HG03342 (cell line): ENCODE measurements around the gene TMEM178B.

Experiments used
- ATAC-seq: cut with Tn5 transposase; IDR thresholded peaks from one replicate; pipeline ENCODE4 v1.9.1; 2021; ENCODE audit warnings: mild to moderate bottlenecking, moderate library complexity; ENCODE audit not compliant: unreplicated experiment

Gene TMEM178B

DNA sequence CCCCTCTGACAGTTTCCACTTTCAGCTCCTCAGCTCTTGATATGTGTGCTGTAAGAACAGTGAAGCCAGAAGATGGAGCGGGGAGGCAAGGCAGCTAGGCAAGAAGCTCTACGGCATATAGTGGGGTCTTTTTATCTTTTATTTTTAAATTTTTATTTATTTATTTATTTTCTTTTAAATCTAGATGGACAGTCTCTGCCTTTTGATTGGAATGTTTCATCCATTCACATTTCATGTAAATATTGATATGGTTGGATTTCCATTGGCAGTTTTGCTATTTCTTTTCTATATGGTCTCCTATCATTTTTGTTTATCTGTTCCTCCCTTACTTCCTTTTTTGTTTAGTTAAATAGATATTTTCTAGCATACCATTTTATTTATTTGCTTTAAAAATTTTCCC, 183.7 kb downstream of the TMEM178B start:
- no peak for ATAC-seq

DNA sequence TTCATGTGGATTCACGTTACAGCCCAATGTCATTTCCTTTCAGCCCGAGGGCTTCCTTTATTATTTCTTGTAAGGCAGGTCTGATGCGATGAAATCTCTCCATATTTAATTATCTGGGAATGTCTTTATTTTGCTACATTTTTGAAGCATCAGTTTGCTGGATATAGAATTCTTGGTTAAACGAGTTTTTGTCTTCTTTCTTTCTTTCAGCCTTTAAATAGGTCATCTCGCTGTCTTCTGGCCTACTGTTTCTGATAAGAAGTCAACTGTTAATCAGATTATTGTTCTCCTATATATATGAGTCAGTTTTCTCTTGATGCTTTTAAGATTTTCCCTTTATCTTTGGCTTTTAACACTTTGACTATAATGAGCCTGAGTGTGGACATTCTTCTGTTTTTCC, 184.7 kb downstream of the TMEM178B start:
- no peak for ATAC-seq

DNA sequence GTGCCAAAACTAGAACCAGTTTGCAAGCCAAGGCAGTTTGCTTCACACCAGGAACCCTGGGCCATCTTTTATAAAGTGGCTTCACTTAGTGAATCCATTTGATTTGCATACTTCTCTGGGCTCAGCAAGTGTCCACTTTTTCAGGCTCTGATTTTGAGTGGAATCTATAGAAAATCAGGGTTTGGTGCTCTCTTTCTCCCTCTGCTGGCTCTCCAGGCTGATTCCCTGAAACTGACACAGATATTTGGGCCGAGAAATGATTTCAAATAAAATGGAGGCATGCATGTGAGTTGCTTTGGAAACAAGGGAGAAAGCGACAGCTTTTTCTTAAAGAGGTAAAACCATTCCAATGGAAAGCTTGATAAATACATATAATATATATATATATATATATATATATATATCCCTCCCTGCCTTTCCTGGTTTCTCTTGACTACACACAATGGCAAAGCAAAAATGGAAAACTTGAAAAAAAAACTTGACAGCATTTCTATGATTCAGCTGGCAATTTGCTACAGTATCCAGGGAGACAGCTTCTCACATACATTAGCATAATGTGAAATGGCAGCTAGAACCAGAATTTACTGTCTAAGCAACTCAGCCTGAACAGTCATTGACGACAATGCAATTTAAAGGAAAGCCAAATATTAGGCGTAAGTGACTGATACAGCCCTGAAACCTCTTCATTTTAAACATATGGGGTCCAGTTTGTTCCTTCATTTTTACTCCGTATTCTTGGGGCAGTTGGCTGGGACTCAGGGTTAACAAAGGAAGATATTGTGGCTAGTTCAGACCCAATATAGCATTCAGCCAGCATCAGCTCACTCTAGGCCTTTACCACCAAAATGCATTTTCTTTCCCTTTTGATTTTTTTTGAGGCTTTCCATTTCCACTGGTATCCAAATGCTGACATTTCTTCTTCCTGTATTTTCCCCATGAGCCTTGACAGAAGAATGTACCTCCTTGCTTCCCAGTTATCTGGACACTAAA, 188.5 kb downstream of the TMEM178B start:
- ATAC-seq: no peak

DNA sequence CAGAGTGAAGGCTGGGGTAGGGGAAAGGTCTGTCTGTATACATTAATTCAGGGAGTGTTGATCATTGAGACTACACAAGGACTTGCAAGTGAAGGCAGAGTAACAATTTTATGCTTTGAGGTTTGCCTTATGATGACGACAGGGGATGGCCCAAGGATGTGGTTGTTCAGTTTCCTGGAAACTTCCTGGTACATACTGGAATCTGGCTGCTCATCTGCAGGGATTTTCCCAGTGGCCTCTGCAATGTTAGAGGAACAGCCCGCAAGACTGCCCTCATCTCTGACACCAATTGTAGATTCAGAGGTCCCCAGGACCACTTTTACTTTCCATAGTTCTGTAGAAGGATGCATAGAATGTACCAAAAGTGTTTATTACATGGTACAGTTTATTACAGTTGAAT, 189.6 kb downstream of the TMEM178B start:
- no peak for ATAC-seq

DNA sequence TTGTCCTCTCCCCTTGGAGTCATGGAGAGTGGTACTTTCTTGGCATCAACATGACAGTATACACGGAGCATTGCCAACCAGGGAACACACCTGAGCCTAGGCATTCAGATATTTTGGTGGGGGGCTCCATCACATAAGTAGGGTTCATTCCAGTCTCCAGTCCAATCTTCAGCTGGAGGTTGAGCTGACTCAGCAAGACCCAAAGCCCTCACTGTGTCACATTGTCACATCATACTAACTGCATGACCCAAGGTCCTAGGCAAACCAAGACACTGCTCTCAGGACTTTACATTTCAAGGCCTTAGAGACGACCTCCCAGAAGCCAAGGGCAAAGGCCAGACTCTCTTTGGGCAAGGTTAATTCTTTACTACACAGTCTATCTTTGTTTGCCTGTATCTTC, 190.1 kb downstream of the TMEM178B start:
- ATAC-seq: no peak

DNA sequence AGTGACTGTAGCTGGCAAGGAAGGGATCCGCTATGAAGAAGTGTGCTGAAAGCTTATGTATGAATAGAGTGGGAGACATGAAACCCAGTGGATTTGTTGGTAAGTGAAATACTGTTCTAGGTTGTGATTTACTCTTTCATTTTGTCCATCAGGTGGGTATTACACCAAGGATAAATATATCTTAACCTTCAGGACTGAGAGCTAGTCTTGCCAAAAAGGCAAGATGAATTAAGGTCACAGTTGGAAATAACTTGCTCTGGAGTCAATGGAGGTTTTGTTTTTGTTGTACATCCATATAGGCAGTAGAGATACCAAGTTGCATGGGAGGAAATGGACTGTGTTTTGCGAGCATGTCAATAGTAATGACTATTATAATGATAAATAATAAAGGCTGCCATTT, 190.6 kb downstream of the TMEM178B start:
- ATAC-seq: no peak

DNA sequence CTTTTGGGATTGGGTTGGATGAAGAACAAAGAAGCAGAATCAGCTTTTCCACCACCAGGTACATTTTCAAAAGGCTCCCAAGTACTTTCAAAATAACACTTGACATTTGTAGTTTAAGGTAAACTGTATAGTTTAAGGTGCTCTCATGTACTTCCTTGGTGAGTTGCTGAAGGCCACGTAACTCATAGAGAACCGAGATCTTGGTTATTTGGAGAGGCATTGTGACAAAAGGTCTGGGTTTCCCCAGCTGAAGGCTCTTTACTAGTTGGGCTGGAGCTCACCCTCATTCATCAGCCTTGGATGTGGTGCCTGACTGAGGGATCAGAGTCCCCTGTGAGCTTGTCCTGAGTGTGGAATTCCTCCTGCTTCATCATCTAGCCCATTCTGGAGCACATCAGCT, 191.8 kb downstream of the TMEM178B start:
- no peak for ATAC-seq

DNA sequence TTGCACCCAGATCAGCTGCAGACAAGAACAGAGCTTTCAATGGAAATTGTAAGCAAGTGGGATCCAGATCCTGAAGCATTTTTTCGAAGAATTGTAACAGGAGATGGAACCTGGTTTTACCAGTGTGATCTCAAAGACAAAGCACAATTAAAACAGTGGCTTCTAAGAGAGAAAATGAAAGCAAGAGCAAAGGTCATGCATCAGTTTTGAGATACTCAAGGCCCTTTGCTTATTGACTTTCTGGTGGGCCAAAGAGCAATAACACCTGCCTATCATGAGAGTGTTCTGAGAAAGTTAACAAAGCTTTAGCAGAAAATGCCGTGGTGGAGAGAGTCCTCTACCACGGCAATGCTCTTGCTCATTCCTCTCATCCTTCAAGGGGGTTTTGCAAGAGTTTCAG, 194.8 kb downstream of the TMEM178B start:
- ATAC-seq: no peak

DNA sequence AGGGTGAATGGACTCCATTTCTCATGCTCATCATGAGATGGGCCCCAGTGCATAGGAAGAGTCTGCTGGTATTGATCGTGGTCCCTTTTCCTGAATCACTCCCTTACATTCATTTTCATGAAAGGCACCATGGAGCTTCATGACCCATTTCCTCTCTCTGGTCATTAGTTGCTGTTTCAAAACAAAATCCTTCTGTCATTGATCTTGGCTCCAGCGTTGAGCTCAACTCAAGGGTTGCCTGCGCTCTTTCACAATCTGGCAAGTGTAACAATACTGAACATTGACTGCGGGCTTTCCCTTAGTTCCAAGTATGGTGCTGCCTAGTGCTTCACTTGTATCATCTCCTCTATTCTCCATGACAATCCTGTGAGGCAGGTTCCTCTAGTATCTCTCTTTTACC, 197.6 kb downstream of the TMEM178B start:
- no peak for ATAC-seq

DNA sequence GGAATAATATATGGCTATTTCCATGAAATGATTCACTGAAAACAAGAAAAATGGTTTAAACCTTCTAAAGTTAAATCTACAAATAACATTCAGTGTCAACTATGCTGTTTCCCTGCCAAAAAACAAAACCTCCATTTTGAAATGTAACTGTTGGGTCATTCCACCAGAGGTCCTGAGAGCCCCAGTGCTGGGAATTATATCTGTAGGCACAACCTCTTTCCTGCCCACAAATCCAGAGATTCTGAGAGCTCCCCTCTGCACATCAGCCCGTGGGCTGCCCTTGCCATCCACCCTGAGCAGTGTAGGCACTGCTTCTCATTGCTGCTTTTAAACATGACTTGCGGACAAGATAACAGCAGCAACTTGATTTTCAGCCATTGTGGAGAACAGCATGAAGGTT, 198.6 kb downstream of the TMEM178B start:
- no peak for ATAC-seq

DNA sequence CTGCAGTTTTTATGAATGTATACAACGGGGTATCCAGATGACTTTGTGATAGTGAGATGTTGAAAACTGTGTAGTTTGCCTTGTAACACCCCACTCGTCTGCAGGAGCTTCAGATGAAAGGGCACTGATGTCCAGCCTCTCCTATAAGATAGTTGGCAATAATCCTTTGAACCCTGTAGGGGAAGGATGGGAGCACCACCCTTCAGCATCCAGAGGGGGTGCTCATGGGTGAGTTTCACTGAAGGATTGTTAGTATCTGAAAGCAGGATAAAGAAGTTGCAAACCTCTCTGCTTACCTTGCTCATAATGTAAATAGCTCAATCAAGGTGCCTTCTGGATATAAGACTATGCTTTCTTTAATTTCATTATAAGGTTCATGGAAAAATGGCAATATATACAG, 201.5 kb downstream of the TMEM178B start:
- ATAC-seq: no peak

DNA sequence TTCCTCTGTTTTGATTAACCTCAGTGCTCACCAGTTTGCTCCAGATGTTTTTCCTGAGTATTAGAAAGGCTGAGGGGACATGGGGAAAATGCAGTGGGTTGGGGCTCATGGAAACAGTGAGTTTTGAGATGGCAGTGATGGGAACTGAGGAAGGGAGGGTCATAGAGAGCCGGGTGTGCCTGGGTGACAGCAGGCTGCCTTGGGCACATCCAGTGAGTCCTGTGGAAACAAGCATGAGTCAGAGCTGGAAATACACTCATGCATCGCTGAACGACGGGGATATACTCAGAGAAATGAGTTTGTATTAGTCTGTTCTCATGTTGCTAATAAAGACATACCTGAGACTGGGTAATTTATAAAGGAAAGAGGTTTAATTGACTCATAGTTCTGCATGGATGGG, 202.2 kb downstream of the TMEM178B start:
- no peak for ATAC-seq

DNA sequence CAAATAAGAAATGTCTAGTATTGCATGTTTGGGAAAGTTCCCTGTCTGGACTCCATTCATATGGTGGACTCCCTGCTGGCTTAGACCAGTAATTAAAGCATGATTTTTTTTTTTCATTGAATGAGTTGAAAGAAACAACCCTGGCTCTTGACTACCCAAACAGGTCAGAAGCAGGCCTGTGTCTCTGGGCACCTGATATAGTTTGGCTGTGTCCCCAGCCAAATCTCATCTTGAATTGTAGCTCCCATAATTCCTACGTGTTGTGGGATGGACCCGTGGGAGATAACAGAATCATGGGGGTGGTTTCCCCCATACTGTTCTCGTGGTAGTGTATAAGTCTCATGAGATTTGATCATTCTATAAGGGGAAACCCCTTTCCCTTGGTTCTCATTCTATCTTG, 206.2 kb downstream of the TMEM178B start:
- ATAC-seq: no peak

DNA sequence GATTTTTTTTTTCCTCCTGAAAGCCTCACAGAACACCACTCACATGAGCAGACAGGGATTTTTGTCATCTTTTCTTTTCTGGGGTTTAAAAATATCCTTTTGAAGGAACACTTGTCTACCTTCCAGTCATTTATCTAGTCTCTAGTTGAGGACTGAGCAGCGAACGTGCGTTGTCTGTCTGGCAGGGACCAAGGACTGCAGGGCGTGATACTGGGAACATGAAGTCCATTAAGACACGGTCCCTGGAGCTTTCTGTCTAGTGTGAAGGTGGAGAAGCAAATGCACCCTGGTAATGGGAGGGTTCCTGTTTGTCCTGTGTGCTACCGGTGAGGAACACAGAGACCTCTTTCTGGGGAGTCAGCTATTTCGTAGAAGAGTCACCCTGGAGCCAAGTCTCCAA, 207.4 kb downstream of the TMEM178B start:
- no peak for ATAC-seq

DNA sequence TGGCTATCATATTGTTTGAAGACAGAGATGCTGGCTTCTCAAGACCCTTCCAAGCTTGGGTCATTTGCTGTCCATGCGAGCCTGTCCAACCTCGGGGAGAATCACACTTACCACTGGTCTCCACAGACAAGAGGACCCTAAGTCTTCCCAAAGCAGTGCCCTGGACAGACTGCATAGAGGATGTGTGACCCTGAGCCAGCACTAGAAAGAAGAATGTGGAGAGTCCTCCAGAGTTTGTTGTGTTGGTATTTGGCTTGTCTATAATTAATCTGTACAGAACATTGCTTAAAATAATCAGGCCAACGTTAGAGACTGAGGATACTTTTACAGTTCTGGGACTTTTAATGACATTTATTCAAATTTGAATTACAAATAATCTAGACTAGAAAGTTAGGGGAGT, 212.7 kb downstream of the TMEM178B start:
- no peak for ATAC-seq

DNA sequence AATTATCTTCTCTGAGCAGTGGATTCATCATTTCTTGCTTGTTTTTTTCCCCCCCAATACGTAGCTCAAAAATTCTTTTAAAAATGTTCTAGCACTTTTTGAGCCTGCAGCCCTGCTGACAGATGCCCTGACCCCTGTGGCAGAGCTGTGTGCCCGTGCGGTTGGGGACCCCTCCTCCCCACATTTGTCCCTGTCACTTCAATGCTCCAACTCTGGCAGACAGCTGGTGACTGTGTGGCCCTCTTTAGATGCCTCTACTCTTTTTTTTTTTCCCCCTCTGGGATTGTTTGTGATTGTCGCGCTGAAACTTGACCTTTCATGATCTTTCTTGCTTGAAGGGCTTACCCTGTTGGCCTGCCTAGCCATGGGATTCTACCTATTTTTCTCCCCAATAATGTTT, 214.1 kb downstream of the TMEM178B start:
- ATAC-seq: no peak

DNA sequence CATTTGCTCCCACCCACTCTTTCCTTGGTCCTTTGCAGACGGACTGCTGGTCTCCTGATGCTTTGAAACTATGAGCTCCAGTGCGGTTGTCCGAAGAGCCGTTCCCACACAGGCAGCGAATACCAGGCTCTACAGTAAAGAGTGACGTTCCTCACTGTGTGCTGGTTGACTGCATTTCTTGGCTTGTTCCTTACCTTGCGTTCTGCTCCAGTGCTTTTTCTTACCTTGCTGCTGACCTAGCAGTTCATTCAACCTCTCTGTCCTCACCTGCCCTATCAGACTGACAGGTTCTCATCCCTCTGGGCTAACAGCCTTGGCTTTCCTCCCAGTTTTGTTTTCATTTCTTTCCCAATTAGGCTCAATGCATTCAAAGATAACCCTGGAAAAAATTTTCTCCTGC, 214.8 kb downstream of the TMEM178B start:
- ATAC-seq: no peak

DNA sequence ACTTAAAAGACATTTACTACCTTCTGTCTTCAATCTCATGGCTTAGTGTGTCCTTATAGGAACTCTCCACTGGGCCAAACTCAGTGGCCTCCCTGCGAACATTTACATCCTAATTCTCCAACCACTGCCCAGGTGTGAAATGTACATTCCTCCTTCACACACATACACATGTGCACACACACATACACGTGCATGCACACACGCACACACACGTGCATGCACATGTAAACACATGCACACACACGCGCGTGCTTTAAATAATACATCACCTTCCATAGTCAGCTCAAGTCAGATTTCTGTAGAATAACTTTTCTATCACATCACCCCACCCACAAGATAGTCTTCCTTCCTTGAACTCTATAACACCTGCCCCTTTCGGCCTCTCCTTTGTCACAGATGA, 216.5 kb downstream of the TMEM178B start:
- no peak for ATAC-seq

DNA sequence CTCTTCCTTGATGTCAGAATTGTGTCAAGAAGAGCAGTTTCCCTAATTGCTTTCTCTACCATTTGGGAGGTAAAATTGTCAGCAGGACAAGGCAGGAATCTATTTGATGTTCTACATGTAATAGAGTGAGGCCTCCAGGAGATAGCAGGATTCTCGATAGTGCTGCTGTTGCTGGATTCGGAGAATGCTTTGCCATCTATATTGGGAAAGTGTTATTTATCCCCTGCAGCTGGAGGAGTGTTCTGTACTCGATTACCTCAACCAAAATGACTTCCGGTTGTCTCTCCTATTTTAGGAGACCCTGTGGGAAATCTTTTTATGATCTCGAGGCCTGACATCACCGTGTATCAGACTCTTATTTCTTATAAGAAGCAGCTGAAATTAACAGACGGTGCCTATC, 217.1 kb downstream of the TMEM178B start:
- no peak for ATAC-seq

DNA sequence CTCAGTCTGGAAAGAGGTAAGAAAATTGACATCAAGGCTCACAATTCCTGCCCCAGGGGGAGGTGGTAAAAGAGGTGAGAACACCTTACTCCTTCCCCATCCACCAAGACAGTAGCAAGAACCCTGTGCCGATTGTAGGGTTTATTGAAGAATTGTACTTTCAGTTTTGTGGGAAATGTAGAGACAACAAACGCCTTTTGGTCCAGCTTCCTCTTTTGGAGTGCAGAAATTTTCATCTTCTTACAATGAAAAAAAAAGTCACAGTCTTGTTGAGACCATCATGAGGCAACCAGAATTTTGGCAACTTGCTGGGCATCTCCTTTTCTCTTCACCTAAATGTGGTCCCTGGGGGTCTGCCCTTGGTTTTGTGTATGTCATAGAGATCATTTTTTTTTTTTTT, 217.7 kb downstream of the TMEM178B start:
- no peak for ATAC-seq

DNA sequence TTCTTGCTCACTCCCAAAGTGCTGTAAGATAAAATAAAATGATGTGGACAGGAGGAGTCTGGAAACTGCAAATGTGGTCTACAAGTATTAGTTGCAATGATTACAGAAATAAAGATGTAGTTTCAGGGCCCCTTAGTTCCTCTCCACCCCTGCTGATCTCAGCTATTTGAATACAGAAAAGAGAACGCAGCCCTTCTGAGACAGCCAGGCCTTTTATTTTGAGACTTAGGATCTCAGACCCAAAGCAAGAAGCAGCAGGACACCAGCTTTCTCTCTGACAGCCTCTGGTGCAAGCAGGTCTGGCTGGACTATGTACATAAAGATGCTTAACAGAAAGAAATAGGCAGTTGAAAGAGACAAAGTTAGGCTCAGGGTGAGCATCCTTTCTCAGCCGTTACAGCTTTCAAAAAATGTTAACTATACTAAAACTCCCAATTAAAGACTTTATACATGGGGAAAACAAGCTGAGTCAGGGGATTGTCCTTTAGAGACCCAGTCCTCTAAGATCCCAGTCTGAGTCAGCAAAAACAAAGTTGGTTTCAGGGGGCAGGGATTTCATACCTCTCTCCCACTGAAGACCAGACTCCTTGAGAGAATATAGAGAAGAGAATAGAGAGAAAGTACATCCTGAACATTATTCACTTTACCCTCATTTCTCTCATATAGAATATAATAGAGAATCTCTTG, 220.4 kb downstream of the TMEM178B start:
- ATAC-seq: no peak

DNA sequence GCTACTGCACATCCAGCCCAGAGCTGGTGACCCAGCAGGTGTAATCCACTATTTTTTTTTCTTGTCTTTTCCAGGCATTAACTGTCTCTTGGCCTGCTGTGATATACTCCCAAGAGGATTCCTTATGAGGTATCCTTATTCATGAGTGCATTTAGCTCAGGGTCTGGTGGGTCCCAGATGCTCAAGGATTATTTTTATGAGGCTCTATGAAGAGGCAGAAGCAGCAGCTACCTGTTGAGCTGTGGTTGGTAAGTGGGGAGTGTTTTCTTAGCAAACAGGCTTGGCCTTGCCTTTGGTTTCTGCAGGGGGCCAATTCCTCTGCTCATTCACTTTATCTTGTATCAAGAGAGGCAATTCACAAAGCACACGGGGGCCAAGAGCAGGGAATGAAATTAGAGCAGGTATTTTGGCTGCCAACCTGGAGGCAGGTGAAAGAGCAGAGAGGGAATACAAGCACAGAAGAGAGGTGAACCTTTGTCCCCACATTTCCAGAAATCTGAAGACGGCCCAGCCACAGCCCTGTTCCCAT, 221.6 kb downstream of the TMEM178B start:
- ATAC-seq: no peak
